ENCODE results near the gene SMIM41.

Gene SMIM41

GRCh38 chr12:52054833-52055730, 24.4 kb upstream of the SMIM41 start:
- DNase-seq (ENCODE audit: low read depth) = no peak
- TF ChIP-seq CTCF (conservative IDR thresholded peaks at IDR 0.05; ENCODE audit: low read depth, low read length) = no peak
- no peak overlapping the region for H3K4me3 ChIP-seq (ENCODE audit: low read length)

GRCh38 chr12:52055731-52056711, 23.5 kb upstream of the SMIM41 start:
- H3K4me3 ChIP-seq (ENCODE audit: low read length) = no peak overlapping the region
- no peak for TF ChIP-seq CTCF (conservative IDR thresholded peaks at IDR 0.05; ENCODE audit: low read depth, low read length)
- no peak for DNase-seq (ENCODE audit: low read depth)

- TF ChIP-seq CTCF (conservative IDR thresholded peaks at IDR 0.05; ENCODE audit: low read depth, low read length) = no peak
- no peak overlapping the region for H3K4me3 ChIP-seq (ENCODE audit: low read length)
- DNase-seq (ENCODE audit: low read depth) = no peak
Observed at GRCh38 chr12:52056801-52057637, 22.5 kb upstream of the SMIM41 start.

- no peak overlapping the region for H3K4me3 ChIP-seq (ENCODE audit: low read length)
- DNase-seq (ENCODE audit: low read depth) = no peak
- TF ChIP-seq CTCF (conservative IDR thresholded peaks at IDR 0.05; ENCODE audit: low read depth, low read length) = no peak
Observed at GRCh38 chr12:52057638-52058576, 21.6 kb upstream of the SMIM41 start.

GRCh38 chr12:52058631-52059361, 20.7 kb upstream of the SMIM41 start:
- TF ChIP-seq CTCF (conservative IDR thresholded peaks at IDR 0.05; ENCODE audit: low read depth, low read length) = no peak
- DNase-seq (ENCODE audit: low read depth) = no peak
- H3K4me3 ChIP-seq (ENCODE audit: low read length) = no peak overlapping the region

All from retinal pigment epithelial cell (primary cell).